ENCODE measurements around the gene PIGV. TPM values are rescaled to one million over a fixed set of nuclear protein-coding genes. Genes with fewer than 3 reads are reported as not detected.
"Not testable (repeated sequence)": the region's sequence is repeated elsewhere in the genome, so short reads cannot be mapped to it uniquely, and the experiment has no call there.

Gene PIGV
- polyA plus RNA-seq, 6 donors from 2014 or later, result 7.8 to 14.2 (median 10.8) TPM

GRCh38 chr1:26789931-26790330 lies 2.2 kb downstream of the PIGV start:
- Mint-ChIP-seq H3K4me3 (peak overlapping the region in 1 of 8 donors; percentile 99), H3K4me1 (peaks cover 37 to 47% (median 43%) of the 10 kb centered on the region in 3 donors), H3K36me3 (peaks cover 10 to 26% of the 10 kb centered on the region in 2 donors), H3K27ac (no peak overlapping the region), H3K9me3 (peaks cover 0 to 1% (median 0%) of the 10 kb centered on the region in 7 donors), H3K27me3 (no peaks in the 10 kb centered on the region)
- no peak for DNase-seq
- no peak for ATAC-seq (ENCODE audit: low read depth in 2 of 2)

GRCh38 chr1:26790551-26790953 lies 2.8 kb downstream of the PIGV start:
- Mint-ChIP-seq H3K27ac (peak overlapping the region in 1 of 6 donors; percentile 47), H3K9me3 (peaks cover 0 to 1% (median 0%) of the 10 kb centered on the region in 7 donors), H3K27me3 (no peaks in the 10 kb centered on the region), H3K4me1 (peaks cover 31 to 41% (median 37%) of the 10 kb centered on the region in 3 donors), H3K4me3 (peak overlapping the region in 1 of 8 donors; percentile 99), H3K36me3 (peaks cover 10 to 26% of the 10 kb centered on the region in 2 donors)
- ATAC-seq (ENCODE audit: low read depth in 2 of 2) (no peak), DNase-seq (no peak)

GRCh38 chr1:26791148-26791547 lies 3.4 kb downstream of the PIGV start:
- DNase-seq (no peak), ATAC-seq (ENCODE audit: low read depth in 2 of 2) (no peak)
- peak overlapping the region in 1 of 8 donors; percentile 99 for H3K4me3 Mint-ChIP-seq
- peaks cover 10 to 26% of the 10 kb centered on the region in 2 donors for H3K36me3 Mint-ChIP-seq
- H3K27me3 Mint-ChIP-seq, result no peaks in the 10 kb centered on the region
- H3K4me1 Mint-ChIP-seq, result peaks cover 25 to 35% (median 31%) of the 10 kb centered on the region in 3 donors
- H3K9me3 Mint-ChIP-seq, result peaks cover 0 to 1% (median 0%) of the 10 kb centered on the region in 7 donors
- H3K27ac Mint-ChIP-seq, result no peak overlapping the region

GRCh38 chr1:26791626-26792025 lies 3.9 kb downstream of the PIGV start:
- Mint-ChIP-seq H3K4me3 (peak overlapping the region in 1 of 8 donors; percentile 99), H3K4me1 (peaks cover 20 to 30% (median 28%) of the 10 kb centered on the region in 3 donors), H3K27me3 (no peaks in the 10 kb centered on the region)

GRCh38 chr1:26792924-26793323 lies 5.2 kb downstream of the PIGV start:
- ATAC-seq (ENCODE audit: low read depth in 2 of 2) (no peak), DNase-seq (no peak)
- Mint-ChIP-seq H3K9me3 (no peaks in the 10 kb centered on the region), H3K4me1 (peaks cover 12 to 21% (median 19%) of the 10 kb centered on the region in 3 donors), H3K27ac (peak overlapping the region in 1 of 6 donors; percentile 11), H3K27me3 (no peaks in the 10 kb centered on the region), H3K36me3 (peaks cover 16 to 26% of the 10 kb centered on the region in 2 donors), H3K4me3 (peak overlapping the region in 1 of 8 donors; percentile 10)

More at GRCh38 chr1:26791626-26792025, 3.9 kb downstream of the PIGV start:
- peaks cover 14 to 26% of the 10 kb centered on the region in 2 donors for H3K36me3 Mint-ChIP-seq
- ATAC-seq (ENCODE audit: low read depth in 2 of 2) (no peak), DNase-seq (no peak)
- H3K27ac Mint-ChIP-seq, result no peak overlapping the region
- H3K9me3 Mint-ChIP-seq, result peaks cover 0 to 1% (median 0%) of the 10 kb centered on the region in 7 donors

GRCh38 chr1:26794391-26794790 lies 6.6 kb downstream of the PIGV start:
- no peaks in the 10 kb centered on the region for H3K9me3 Mint-ChIP-seq

GRCh38 chr1:26797627-26798026 lies 9.9 kb downstream of the PIGV start:
- DNase-seq (no peak), ATAC-seq (ENCODE audit: low read depth in 2 of 2) (no peak)
- Mint-ChIP-seq H3K4me1 (peaks cover 3 to 16% (median 9%) of the 10 kb centered on the region in 3 donors), H3K27me3 (no peaks in the 10 kb centered on the region), H3K9me3 (no peaks in the 10 kb centered on the region), H3K4me3 (no peak overlapping the region), H3K36me3 (peaks cover 14 to 23% of the 10 kb centered on the region in 2 donors), H3K27ac (no peak overlapping the region)

More at GRCh38 chr1:26794391-26794790, 6.6 kb downstream of the PIGV start:
- H3K27ac Mint-ChIP-seq, result peak overlapping the region in 1 of 6 donors; percentile 42
- ATAC-seq (ENCODE audit: low read depth in 2 of 2) (no peak), DNase-seq (no peak)
- peaks cover 6 to 11% (median 10%) of the 10 kb centered on the region in 3 donors for H3K4me1 Mint-ChIP-seq
- H3K4me3 Mint-ChIP-seq, result no peak overlapping the region
- H3K36me3 Mint-ChIP-seq, result peaks cover 16 to 26% of the 10 kb centered on the region in 2 donors
- H3K27me3 Mint-ChIP-seq, result no peaks in the 10 kb centered on the region

GRCh38 chr1:26799479-26800142 lies 11.9 kb downstream of the PIGV start:
- Mint-ChIP-seq H3K36me3 (peaks cover 4 to 6% of the 10 kb centered on the region in 2 donors), H3K27me3 (no peaks in the 10 kb centered on the region), H3K27ac (peak overlapping the region in 3 of 6 donors; percentile 47 to 77 (median 57)), H3K9me3 (no peaks in the 10 kb centered on the region), H3K4me1 (peaks cover 0 to 9% (median 3%) of the 10 kb centered on the region in 3 donors), H3K4me3 (no peak overlapping the region)
- no peak for DNase-seq
- no peak for ATAC-seq (ENCODE audit: low read depth in 2 of 2)

GRCh38 chr1:26803932-26804331 lies 16.2 kb downstream of the PIGV start:
- not testable (repeated sequence) for H3K27me3 Mint-ChIP-seq; ATAC-seq (ENCODE audit: low read depth in 2 of 2)

GRCh38 chr1:26810105-26810504 lies 22.4 kb downstream of the PIGV start:
- peak; percentile 88 to 92 for ATAC-seq (ENCODE audit: low read depth in 2 of 2)

More at GRCh38 chr1:26803932-26804331, 16.2 kb downstream of the PIGV start:
- not testable (repeated sequence) for H3K4me3 Mint-ChIP-seq, DNase-seq, H3K9me3 Mint-ChIP-seq, H3K27ac Mint-ChIP-seq, H3K36me3 Mint-ChIP-seq, H3K4me1 Mint-ChIP-seq

GRCh38 chr1:26811057-26811456 lies 23.3 kb downstream of the PIGV start:
- Mint-ChIP-seq H3K4me1 (peaks cover 0 to 9% (median 6%) of the 10 kb centered on the region in 3 donors), H3K27ac (peak overlapping the region in 4 of 6 donors; percentile 7 to 75 (median 54)), H3K4me3 (no peak overlapping the region), H3K27me3 (peaks cover 5 to 26% (median 23%) of the 10 kb centered on the region in 3 donors), H3K36me3 (no peaks in the 10 kb centered on the region), H3K9me3 (no peaks in the 10 kb centered on the region)
- ATAC-seq (ENCODE audit: low read depth in 2 of 2) (no peak), DNase-seq (no peak)

More at GRCh38 chr1:26810105-26810504, 22.4 kb downstream of the PIGV start:
- H3K27ac Mint-ChIP-seq, result peak overlapping the region in 5 of 6 donors; percentile 72 to 95 (median 86)
- H3K9me3 Mint-ChIP-seq, H3K36me3 Mint-ChIP-seq, H3K4me3 Mint-ChIP-seq: not testable (repeated sequence)
- DNase-seq, result peak; percentile 76
- peaks cover 0 to 22% (median 21%) of the 10 kb centered on the region in 3 donors for H3K27me3 Mint-ChIP-seq
- H3K4me1 Mint-ChIP-seq, result peaks cover 0 to 10% (median 9%) of the 10 kb centered on the region in 3 donors

GRCh38 chr1:26811708-26812107 lies 24.0 kb downstream of the PIGV start:
- Mint-ChIP-seq H3K27me3 (peaks cover 8 to 31% (median 27%) of the 10 kb centered on the region in 3 donors), H3K4me1 (peaks cover 0 to 9% (median 6%) of the 10 kb centered on the region in 3 donors), H3K36me3 (no peaks in the 10 kb centered on the region), H3K4me3 (no peak overlapping the region), H3K27ac (no peak overlapping the region), H3K9me3 (no peaks in the 10 kb centered on the region)
- no peak for DNase-seq
- no peak for ATAC-seq (ENCODE audit: low read depth in 2 of 2)

- no peaks in the 10 kb centered on the region for H3K9me3 Mint-ChIP-seq
- peaks cover 0 to 11% (median 6%) of the 10 kb centered on the region in 3 donors for H3K4me1 Mint-ChIP-seq
- H3K27ac Mint-ChIP-seq, result no peak overlapping the region
- H3K27me3 Mint-ChIP-seq, result peaks cover 8 to 31% (median 27%) of the 10 kb centered on the region in 3 donors
- H3K36me3 Mint-ChIP-seq, result no peaks in the 10 kb centered on the region
- no peak for ATAC-seq (ENCODE audit: low read depth in 2 of 2)
- no peak for DNase-seq
- H3K4me3 Mint-ChIP-seq, result no peak overlapping the region
These were observed 26.6 kb downstream of the PIGV start for GRCh38 chr1:26814377-26814776.

GRCh38 chr1:26814893-26815292 lies 27.1 kb downstream of the PIGV start:
- H3K36me3 Mint-ChIP-seq, result no peaks in the 10 kb centered on the region
- H3K27me3 Mint-ChIP-seq, result peaks cover 8 to 31% (median 27%) of the 10 kb centered on the region in 3 donors
- no peak overlapping the region for H3K4me3 Mint-ChIP-seq
- no peaks in the 10 kb centered on the region for H3K9me3 Mint-ChIP-seq
- H3K27ac Mint-ChIP-seq, result peak overlapping the region in 1 of 6 donors; percentile 76
- no peak for DNase-seq
- ATAC-seq (ENCODE audit: low read depth in 2 of 2), result no peak
- H3K4me1 Mint-ChIP-seq, result peaks cover 0 to 15% (median 6%) of the 10 kb centered on the region in 3 donors

Data from naive B cell (primary cell).